Fibroblast of mammary gland (primary cell): ENCODE measurements around the gene NOS1AP.

Experiments
- DNase-seq: peaks from one replicate; pipeline ENCODE4 v3.0.0-alpha.2; 2010; ENCODE audit warnings: low read depth
- H3K4me3 ChIP-seq: 2 replicates; pipeline ENCODE4 v1.5.1; 2011; ENCODE audit warnings: low read depth, mild to moderate bottlenecking, low read length, moderate library complexity; ENCODE audit not compliant: control insufficient read depth
- TF ChIP-seq, protein P1 (sequence below): conservative IDR thresholded peaks from 2 replicates; pipeline ENCODE4 v1.5.1; 2011; ENCODE audit warnings: low read depth, low read length, inconsistent platforms; ENCODE audit not compliant: control insufficient read depth, insufficient read depth

The NOS1AP gene

DNA sequence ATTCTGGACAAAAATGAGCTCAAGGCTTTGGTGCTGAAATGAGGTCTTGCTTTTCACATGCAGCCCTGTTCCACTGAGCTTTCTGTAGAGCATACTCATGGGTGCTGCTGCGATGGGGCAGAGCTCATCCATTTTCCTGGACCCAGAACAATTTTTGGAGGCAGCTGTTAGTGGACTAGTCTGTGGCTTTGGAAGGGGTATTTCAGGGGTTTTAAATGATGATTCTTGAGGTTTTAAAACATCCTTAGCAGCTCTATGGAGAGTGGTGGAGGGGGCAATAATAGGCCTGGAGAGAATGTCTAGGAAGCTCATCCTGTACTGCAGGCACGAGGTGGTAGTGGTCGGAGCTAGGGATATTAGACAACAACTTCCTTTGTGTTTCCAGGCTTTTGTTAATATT, 16.5 kb downstream of the NOS1AP start:
- TF ChIP-seq, protein P1, sequence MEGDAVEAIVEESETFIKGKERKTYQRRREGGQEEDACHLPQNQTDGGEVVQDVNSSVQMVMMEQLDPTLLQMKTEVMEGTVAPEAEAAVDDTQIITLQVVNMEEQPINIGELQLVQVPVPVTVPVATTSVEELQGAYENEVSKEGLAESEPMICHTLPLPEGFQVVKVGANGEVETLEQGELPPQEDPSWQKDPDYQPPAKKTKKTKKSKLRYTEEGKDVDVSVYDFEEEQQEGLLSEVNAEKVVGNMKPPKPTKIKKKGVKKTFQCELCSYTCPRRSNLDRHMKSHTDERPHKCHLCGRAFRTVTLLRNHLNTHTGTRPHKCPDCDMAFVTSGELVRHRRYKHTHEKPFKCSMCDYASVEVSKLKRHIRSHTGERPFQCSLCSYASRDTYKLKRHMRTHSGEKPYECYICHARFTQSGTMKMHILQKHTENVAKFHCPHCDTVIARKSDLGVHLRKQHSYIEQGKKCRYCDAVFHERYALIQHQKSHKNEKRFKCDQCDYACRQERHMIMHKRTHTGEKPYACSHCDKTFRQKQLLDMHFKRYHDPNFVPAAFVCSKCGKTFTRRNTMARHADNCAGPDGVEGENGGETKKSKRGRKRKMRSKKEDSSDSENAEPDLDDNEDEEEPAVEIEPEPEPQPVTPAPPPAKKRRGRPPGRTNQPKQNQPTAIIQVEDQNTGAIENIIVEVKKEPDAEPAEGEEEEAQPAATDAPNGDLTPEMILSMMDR: no peak
- DNase-seq: no peak
- no peak overlapping the region for H3K4me3 ChIP-seq

DNA sequence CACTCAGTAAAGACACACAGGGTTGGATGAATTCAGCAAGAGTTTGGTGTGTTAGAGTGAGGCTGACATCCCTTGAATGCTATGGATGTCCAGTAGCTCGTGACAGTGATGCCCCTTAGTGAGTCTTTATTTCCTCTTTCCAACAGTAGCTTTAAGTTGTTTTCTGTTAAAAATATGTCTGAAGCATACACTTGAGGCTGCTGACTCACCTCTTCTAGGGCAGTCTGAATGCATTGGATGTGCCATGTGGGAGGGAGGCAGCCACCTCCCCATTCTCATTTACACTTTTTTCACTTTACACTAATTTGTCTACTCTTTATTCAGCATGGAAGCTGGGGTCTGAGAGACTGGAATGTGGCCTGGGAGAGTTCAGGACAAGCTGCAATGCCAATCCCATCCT, 17.6 kb downstream of the NOS1AP start:
- no peak overlapping the region for H3K4me3 ChIP-seq
- TF ChIP-seq, protein P1: no peak
- peak; percentile 8 for DNase-seq

DNA sequence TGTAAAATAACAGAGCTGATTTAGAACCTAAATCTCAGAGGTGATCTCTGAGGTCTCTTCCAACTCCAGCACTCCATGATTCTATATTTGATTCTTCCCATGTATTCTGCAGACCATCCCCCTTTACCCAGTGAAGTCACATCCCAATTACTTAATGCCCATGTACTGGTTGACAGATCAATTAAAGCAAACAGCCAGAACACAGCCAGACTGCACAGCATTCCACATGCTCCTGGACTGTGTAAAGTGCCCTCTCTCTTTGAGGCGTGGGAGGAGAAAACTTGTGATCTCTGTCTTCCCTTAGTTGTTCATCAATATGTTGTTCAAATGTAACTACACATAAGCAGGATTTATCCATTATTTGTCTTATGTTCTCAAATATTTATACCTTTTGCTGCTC, 18.1 kb downstream of the NOS1AP start:
- no peak overlapping the region for H3K4me3 ChIP-seq
- TF ChIP-seq, protein P1: no peak
- DNase-seq: no peak

DNA sequence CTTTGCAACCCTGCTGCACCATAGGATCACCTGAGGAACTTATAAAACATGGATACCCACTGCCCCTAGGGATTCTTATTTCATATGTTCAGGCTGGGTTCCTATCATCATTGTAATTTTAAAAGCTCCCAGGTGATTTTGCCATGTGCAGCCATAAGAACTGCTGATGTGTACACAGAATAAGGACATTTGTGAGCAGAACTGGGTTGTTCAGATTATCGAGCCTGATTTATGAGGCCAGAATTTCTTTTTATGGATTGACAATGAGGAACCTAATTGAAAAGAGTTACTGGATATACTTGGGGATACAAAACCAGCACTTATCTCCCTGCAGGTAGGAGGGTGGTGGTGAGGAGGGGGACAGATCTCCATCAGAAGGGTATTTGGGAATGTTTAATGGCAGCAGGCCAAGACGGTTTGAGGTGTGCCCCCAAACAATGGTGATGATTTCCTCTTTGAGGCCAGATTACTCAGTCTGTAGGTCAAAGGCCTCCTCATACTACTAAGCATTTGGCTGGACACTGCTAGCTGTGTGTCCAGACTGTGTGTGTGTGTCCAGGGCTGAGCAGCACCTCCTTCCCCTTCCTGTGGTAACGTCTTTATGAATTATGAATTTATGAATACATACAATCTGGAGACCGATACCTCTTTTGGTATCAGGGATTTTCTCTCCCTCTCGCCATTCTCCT, 18.9 kb downstream of the NOS1AP start:
- TF ChIP-seq, protein P1: no peak
- H3K4me3 ChIP-seq: no peak overlapping the region

DNA sequence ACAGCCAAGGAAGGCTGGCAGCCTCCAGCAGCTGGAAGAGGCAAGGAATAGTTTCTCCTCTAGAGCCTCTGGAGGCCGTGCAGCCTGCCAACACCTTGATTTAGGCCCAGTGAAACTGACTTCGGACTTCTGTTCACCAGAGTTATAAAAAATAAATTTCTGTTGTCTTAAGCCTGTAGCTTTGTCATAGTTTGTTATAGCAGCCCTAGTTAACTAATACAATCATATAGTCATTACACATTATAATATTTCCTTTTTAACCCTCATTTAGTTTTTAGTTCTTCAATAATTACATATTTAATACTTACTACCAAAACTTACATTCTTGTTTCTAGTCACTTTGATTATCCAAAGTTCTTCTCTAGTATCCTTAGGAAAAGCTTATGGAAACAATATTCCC, 20.3 kb downstream of the NOS1AP start:
- DNase-seq: no peak
- TF ChIP-seq, protein P1: no peak
- H3K4me3 ChIP-seq: no peak overlapping the region

More for the DNA sequence above, 18.9 kb downstream of the NOS1AP start:
- DNase-seq: peak; percentile 30

DNA sequence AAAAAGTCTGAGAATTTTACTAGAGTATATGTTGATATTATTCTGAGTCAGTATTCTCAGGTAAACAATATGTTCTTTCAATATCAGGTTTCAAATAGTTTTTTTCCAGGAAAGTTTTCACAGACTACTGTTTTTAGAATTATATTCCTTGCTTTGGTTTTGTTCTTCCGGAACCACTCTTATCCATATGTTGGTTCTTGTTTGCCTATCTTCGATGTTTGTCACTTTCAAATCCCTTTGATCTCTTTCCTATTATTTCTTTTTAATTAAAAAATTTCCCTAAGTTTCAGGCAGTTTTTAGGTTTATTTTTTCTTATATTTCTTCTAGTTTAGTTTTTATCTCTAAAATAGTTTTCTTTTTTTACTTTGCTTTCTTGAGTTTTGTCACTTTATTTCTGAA, 20.9 kb downstream of the NOS1AP start:
- TF ChIP-seq, protein P1: no peak
- no peak overlapping the region for H3K4me3 ChIP-seq
- no peak for DNase-seq
